Ascending aorta (tissue), 2 donors: Measurements from ENCODE around the gene ENO1. TPM values are rescaled to one million over a fixed set of nuclear protein-coding genes. Genes with fewer than 3 reads are reported as not detected.
A peak's percentile ranks its signal among the peaks of the same experiment; 100 is the strongest.
"Not testable (repeated sequence)": the region's sequence is repeated elsewhere in the genome, so short reads cannot be mapped to it uniquely, and the experiment has no call there.

ENCODE experiments used
- DNase-seq, 2 donors: peaks; one replicate each; pipeline ENCODE4 v3.0.0-alpha.2; 2019; ENCODE audit warnings: low spot score in 2 of 2
- H3K27ac ChIP-seq, 2 donors: fragments of 200-600 bp; sonication (generic); one replicate each; pipeline ENCODE4 v1.5.1; 2016 to 2017; ENCODE audit warnings: mild to moderate bottlenecking in 1 of 2
- H3K27me3 ChIP-seq: fragments of 200-600 bp; sonication (generic); one replicate; pipeline ENCODE4 v1.5.1; 2017
- H3K36me3 ChIP-seq, 2 donors: fragments of 200-600 bp; sonication (generic); one replicate each; pipeline ENCODE4 v1.5.1; 2016
- H3K4me1 ChIP-seq, 2 donors: fragments of 200-600 bp; sonication (generic); one replicate each; pipeline ENCODE4 v1.5.1; 2016 to 2017; ENCODE audit warnings: mild to moderate bottlenecking in 1 of 2
- H3K4me3 ChIP-seq, 2 donors: fragments of 200-600 bp; sonication (generic); one replicate each; pipeline ENCODE4 v1.5.1; 2016 to 2017; ENCODE audit warnings: mild to moderate bottlenecking in 1 of 2
- H3K9me3 ChIP-seq, 2 donors: fragments of 200-600 bp; sonication (generic); one replicate each; pipeline ENCODE4 v1.5.1; 2016
- intact Hi-C: fragments of 100-400 bp; cut with DNase I; formaldehyde crosslinking; loops from one replicate; pipeline ENCODE4 v1.15.1; 2023
- total RNA-seq: library from RNA; depleted of rRNA; stranded (reverse); fragments of >200 nt; gene quantifications from one replicate; pipeline ENCODE4 v1.1.0, GENCODE V29; 2016
- TF ChIP-seq, protein P1 (sequence below), 3 experiments: fragments of 200-600 bp in 2 of 3; fragments of 450-650 bp in 1 of 3; sonication (generic) in 2 of 3; IDR thresholded peaks; one replicate each; pipeline ENCODE4 v1.5.1; 2016 to 2019; ENCODE audit warnings: antibody characterized with exemption in 3 of 3, mild to moderate bottlenecking in 1 of 3, moderate library complexity in 1 of 3

Gene ENO1
- total RNA-seq, 1 donor from 2014 or later: 637 TPM

DNA sequence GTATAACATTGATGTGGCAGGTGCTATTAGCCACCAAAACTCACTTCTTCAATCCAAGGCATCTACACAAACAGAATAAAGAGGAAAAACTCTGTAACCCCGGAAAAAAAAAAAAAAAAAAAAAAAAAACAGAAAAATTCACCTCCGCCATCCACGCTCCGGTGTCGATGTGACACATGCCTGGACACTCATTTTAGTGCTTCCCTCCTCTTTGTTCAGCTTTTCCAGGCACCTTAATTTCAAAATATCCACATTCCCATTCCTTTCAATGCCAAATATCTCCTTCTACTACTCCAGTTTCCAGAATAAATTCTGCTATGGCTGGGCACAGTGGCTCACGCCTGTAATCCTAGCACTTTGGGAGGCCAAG, 55.2 kb downstream of the ENO1 start:
- DNase-seq: no peak
- Histone ChIP-seq H3K27ac (no peak overlapping the region), H3K9me3 (no peaks in the 10 kb centered on the region), H3K4me1 (no peaks in the 10 kb centered on the region), H3K36me3 (no peaks in the 10 kb centered on the region), H3K27me3 (no peaks in the 10 kb centered on the region), H3K4me3 (no peak overlapping the region)
- TF ChIP-seq, protein P1, sequence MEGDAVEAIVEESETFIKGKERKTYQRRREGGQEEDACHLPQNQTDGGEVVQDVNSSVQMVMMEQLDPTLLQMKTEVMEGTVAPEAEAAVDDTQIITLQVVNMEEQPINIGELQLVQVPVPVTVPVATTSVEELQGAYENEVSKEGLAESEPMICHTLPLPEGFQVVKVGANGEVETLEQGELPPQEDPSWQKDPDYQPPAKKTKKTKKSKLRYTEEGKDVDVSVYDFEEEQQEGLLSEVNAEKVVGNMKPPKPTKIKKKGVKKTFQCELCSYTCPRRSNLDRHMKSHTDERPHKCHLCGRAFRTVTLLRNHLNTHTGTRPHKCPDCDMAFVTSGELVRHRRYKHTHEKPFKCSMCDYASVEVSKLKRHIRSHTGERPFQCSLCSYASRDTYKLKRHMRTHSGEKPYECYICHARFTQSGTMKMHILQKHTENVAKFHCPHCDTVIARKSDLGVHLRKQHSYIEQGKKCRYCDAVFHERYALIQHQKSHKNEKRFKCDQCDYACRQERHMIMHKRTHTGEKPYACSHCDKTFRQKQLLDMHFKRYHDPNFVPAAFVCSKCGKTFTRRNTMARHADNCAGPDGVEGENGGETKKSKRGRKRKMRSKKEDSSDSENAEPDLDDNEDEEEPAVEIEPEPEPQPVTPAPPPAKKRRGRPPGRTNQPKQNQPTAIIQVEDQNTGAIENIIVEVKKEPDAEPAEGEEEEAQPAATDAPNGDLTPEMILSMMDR (IDR thresholded peaks at IDR 0.05): no peak
- intact Hi-C loops: no loop called here

DNA sequence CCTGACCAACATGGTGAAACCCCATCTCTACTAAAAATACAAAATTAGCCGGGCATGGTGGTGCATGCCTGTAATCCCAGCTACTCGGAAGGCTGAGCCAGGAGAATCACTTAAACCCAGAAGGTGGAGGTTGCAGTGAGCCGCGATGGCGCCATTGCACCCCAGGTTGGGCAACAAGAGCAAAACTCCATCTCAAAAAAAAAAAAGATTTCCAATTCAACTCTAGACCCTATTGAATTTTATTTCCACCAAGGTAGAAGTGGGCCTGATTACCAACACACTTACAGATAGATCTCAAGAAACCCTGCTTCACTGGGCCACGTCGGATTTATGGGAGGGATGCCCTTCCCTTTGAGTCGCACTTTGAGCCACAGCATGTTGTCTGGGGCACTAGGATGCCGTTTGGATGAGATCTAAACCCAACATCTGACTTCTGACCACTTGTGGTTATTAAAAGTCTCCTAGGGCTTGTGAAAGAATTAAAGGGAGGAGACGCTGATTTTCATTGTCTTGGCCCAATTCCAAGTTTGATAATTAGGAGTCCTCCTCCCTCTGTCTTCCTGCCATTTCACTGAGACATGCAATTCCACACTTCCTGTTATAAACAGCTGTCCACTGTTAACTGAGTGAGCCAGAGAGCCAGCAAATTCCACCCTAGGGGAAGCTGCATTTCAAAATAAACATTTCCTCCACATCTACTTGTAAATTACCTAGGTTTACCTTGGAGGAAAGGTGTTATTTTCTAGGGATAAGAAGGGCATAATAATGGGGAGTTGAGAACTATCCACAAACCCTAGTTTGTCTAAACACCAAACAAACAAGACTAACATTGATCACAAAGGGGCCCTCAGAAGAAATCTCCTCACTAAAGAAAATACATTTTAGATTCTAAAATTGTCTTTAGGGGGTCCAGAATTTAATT, 55.9 kb downstream of the ENO1 start:
- H3K4me3 ChIP-seq: no peak overlapping the region
- TF ChIP-seq, protein P1 (IDR thresholded peaks at IDR 0.05): no peak
- no peaks in the 10 kb centered on the region for H3K27me3 ChIP-seq
- no peak overlapping the region for H3K27ac ChIP-seq
- intact Hi-C loops: no loop called here
- no peaks in the 10 kb centered on the region for H3K4me1 ChIP-seq
- H3K36me3 ChIP-seq: no peaks in the 10 kb centered on the region
- H3K9me3 ChIP-seq: no peaks in the 10 kb centered on the region
- no peak for DNase-seq

DNA sequence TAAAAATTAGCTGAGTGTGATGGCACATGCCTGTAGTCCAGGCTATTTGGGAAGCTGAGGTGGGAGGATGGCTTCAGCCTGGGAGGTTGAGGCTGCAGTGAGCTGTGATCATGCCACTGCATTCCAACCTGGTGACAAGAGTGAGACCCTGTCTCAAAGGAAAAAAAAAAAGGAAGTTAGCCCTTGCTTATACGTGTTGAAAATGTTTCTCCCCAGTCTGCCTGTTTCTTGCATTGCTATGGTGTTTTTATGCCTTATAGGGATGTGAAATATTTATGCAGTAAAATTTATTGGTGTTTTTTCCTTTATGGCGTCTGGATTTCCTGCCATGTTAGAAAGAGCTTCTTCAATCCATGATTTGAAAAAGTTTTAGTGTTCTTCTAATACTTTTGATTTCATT, 57.4 kb downstream of the ENO1 start:
- DNase-seq: no peak
- Histone ChIP-seq H3K4me1 (peaks cover 0 to 2% of the 10 kb centered on the region in 2 donors), H3K27me3 (no peaks in the 10 kb centered on the region), H3K36me3 (no peaks in the 10 kb centered on the region), H3K27ac (no peak overlapping the region), H3K4me3 (no peak overlapping the region), H3K9me3 (no peaks in the 10 kb centered on the region)
- intact Hi-C loops: no loop called here
- TF ChIP-seq, protein P1 (IDR thresholded peaks at IDR 0.05): no peak

DNA sequence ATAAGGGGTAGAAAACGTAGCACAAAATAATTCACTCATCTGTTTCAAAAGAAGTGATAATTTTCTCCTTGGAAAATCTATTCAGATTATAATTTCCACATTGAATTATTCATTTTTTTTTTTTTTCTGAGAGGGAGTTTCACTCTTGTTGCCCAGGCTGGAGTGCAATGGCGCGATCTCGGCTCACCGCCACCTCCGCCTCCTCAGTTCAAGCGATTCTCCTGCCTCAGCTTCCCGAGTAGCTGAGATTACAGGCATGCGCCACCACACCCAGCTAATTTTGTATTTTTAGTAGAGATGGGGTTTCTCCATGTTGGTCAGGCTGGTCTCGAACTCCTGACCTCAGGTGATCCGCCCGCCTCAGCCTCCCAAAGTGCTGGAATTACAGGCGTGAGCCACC, 59.7 kb downstream of the ENO1 start:
- H3K4me1 ChIP-seq, H3K27me3 ChIP-seq, intact Hi-C loops, H3K36me3 ChIP-seq, H3K27ac ChIP-seq, DNase-seq, H3K9me3 ChIP-seq: not testable (repeated sequence)
- peak overlapping the region in 1 of 2 donors; percentile 60 for H3K4me3 ChIP-seq

DNA sequence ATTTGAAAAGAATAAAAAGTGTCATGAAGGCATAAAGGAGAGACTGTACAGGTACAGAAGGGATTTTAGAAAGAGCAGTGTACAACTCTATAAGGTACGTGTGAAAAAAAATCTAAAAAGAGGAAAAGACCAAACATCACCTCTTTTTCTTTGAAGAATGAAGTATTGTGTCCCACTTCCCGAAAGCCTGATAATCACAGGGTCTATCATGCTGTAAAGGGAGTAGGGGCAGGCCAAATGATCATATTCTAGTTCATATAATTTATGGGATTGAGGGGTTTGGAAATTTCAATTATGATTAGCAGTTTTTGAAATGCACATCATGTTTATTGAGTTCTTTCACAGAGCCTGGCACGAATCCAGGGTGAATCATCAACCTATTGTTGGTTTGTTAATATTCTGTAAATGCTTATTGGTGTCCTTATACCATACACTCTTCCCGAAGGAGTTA, 60.1 kb downstream of the ENO1 start:
- Histone ChIP-seq H3K36me3 (no peaks in the 10 kb centered on the region), H3K9me3 (no peaks in the 10 kb centered on the region), H3K27ac (peak overlapping the region; percentile 83 to 96), H3K4me3 (peak overlapping the region; percentile 60 to 98), H3K4me1 (peaks cover 0 to 6% of the 10 kb centered on the region in 2 donors), H3K27me3 (no peaks in the 10 kb centered on the region)
- TF ChIP-seq, protein P1 (IDR thresholded peaks at IDR 0.05): no peak
- intact Hi-C loops: no loop called here
- peak in 1 of 2 donors; percentile 76 for DNase-seq
